C4-2B (cell line): ENCODE data around the gene PARD3.

Experiments used
- CTCF ChIP-seq: fragments of 450-650 bp; conservative IDR thresholded peaks from 2 replicates; pipeline ENCODE4 v1.5.1; 2017; ENCODE audit warnings: mild to moderate bottlenecking
- ZFX ChIP-seq: fragments of 450-650 bp; IDR thresholded peaks from 2 replicates; pipeline ENCODE4 v1.6.1; 2017

DNA sequence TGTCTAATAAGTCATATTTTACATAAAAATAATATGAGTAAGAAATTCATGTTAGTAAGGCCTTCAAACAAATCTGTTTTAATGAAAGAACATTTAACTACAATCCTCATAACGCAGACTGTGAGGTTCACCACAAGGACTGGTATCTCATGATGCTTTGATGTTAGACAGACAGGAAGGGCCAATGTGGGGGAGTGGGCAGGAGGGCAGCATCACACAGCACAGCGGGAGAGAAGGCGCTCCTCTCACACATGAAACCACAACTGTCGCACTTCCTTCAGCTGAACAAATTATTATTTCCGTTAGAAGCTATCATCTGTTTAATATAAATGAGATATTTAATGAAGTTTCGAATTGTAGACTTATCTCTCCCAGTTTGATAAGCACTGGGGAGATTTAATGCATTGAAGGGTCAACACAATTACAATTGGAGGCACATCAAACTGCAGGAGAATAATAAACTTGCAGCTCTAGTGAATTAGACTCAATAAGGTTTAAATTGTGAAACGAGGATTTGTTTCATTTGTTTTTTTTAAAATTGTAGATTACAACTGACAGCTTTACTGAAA, 466.1 kb downstream of the PARD3 start:
- TF ChIP-seq CTCF (no peak), ZFX (no peak)
